Measurements from ENCODE around the gene DHDH. TPM values are rescaled to one million over a fixed set of nuclear protein-coding genes. Genes with fewer than 3 reads are reported as not detected.

The DHDH gene
- total RNA-seq, 4 donors from 2014 or later = not detected

DNA sequence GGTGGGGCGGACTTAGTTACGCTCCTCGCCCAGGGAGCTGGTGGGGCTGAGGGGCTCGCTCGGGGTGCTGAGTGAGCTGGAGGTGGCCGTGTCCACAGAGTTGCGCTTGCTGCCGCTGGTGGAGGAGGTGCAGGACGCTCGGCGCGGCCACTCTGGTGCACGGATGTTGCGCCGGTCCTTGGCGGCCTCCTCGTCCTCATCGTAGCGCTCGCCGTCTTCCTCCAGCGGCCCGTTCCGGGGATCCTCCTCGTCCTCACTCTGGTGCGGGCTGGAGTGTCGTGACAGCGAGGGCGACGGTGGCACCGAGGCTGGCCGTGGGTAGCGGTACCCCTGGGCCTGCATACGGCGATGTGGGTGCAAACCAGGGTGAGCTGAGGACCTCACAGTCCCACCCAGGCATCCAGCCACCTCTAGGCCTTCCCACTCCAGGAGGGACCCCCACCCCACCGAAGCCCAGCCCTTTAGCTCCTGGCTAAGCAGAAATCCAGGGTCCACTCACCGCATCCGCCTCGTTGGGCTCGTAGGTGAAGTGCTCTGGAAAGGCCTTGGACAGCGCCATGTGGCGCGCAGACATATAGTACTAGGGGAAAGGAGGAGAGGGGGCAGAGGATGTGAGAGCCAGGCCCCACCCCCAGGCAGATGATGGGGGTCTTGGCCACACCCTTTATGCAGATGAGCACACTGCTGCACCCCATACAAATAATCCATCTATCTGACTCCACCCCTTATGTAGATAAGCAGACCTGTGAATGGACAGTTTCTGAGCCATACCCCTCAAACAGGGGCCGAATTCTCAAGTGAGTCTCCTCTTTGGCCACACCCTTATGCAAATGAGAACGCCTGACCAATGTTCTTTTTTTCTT, 36.0 kb downstream of the DHDH start:
- ATAC-seq (ENCODE audit: low FRiP score) (no peak), DNase-seq (ENCODE audit: low spot score) (no peak)
- TF ChIP-seq, protein P1, sequence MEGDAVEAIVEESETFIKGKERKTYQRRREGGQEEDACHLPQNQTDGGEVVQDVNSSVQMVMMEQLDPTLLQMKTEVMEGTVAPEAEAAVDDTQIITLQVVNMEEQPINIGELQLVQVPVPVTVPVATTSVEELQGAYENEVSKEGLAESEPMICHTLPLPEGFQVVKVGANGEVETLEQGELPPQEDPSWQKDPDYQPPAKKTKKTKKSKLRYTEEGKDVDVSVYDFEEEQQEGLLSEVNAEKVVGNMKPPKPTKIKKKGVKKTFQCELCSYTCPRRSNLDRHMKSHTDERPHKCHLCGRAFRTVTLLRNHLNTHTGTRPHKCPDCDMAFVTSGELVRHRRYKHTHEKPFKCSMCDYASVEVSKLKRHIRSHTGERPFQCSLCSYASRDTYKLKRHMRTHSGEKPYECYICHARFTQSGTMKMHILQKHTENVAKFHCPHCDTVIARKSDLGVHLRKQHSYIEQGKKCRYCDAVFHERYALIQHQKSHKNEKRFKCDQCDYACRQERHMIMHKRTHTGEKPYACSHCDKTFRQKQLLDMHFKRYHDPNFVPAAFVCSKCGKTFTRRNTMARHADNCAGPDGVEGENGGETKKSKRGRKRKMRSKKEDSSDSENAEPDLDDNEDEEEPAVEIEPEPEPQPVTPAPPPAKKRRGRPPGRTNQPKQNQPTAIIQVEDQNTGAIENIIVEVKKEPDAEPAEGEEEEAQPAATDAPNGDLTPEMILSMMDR (IDR thresholded peaks at IDR 0.05) = no peak

DNA sequence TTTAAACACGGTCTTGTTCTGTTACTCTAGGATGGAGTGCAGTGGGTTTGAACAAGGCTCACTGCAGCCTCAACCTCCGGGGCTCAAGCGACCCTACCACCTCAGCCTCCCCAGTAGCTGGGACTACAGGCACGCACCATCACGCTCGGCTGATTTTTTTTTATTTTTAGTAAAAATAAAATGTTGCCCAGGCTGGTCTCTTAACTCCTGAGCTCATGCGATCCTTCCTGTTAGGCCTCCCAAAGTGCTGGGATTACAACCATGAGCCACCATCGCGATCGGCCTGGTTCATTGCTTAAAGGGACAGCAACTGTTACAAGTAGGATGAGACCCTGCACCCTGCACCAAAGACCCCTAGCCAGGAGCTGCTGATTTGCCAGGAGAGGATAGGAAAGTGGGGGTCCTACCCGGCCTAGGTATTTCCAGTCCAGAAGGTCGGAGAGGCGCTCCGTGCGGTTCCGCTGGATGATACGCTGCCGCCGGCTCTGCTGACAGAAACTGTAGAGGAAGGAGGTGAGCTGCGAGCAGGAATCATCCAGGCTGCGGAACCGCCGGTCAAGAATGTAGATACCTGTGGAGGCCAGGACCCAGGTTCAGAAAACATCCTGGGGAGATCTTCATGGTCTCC, 36.8 kb downstream of the DHDH start:
- ATAC-seq (ENCODE audit: low FRiP score) = no peak
- no peak for DNase-seq (ENCODE audit: low spot score)
- TF ChIP-seq, protein P1 (IDR thresholded peaks at IDR 0.05) = no peak

DNA sequence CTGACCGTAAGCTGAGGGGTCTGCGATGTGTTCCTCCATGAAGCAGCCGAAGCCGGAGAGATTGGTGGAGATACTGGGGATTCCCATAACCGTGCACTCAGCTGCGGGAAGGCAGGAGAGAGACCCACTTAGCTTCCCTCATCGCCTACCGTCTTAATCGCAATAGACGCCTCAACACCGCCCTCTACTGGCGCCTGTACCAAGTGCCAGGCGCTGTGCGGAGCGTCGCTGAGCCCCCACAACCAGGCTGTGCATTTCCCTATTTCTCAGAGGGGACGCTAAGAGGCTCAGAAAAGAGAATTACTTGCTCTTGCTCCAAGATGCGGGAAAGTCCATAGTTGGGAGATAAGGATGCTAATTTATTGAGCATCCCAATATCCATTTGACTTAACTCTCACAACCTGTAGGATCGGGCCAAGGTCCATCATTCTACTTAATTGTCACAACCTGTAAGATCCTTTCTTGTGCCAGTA, 37.5 kb downstream of the DHDH start:
- ATAC-seq (ENCODE audit: low FRiP score) (peak; percentile 37), DNase-seq (ENCODE audit: low spot score) (peak; percentile 94)
- TF ChIP-seq, protein P1 (IDR thresholded peaks at IDR 0.05) = peak in 1 of 3 donors; percentile 82

DNA sequence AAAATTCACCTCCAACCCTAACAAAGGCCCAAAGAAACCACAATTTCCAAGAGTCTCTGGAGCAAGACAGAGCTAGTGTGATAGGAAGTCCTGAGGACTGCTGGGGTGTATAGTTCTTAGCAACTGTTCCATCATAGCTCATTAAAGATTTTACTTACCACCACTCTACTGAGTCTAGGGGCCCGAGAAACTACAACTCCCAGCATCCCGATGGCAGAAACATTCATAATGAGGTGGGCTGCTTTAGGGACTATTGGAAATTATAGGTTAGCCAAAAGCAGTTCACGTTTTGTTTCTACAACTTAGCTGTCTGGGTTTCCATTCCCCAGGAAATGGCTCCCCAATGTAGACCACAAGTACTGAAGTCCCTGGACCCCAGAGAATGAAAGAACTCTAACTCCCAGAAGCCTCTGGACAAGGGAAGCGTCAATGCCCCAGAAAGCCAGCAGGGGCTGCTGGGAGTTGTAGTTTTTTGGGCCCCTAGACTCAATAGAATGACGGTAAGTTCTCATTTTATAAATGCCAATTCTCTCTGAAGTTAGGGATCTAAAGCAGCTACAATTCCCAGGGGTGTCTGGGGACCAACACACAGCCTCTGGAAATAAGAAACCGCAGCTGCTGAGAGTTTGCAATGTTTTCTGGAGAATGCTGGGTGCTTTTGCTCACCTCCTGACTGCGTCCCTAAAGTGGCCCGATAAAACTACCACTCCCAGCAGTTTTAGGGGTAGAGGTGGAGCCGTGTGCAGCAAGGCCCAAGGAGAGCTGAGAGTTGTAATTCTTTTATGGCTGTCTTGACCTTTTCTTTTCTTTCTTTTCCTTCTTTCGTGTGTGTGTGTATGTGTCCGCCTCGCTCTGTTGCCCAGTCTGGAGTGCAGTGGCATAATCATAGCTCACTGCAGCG, 42.7 kb downstream of the DHDH start:
- TF ChIP-seq, protein P1 (IDR thresholded peaks at IDR 0.05) = no peak
- DNase-seq (ENCODE audit: low spot score) = no peak
- no peak for ATAC-seq (ENCODE audit: low FRiP score)

DNA sequence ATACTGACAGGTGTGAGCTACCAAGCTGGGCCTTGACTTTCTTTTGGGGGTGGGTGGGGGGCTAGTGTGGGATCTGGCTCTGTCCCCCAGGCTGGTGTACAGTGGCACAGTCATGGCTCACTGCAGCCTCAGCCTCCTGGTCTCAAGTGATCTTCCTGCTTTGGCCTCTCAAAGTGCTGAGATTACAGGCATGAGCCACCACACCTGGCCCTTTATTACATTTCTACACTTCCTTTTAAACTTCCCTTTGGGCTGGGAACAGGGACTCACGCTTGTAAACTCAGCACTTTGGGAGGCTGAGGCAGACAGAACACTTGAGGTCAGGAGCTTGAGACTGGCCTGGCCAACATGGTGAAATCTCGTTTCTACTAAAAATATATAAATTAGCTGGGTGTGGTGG, 43.6 kb downstream of the DHDH start:
- ATAC-seq (ENCODE audit: low FRiP score) (no peak), DNase-seq (ENCODE audit: low spot score) (no peak)
- TF ChIP-seq, protein P1 (IDR thresholded peaks at IDR 0.05) = no peak

DNA sequence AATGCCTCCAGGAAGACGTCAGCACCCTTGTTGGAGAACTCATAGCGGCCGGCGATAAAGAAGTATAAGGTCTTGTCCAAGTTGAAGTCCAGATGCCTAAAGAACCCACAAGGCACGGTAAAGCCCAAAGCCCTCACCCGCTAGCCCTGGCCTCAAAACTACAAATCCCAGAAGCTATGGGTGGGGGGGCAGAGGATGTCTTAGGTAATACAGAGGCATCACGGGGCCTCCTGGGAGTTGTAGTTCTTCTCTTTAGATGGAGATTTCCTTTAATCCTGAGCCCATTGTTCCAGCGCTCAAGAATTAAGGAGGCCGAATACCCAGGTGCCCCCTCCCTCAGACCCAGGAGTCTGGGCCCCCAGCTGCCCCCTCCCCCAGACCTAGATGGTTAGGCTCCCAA, 48.8 kb downstream of the DHDH start:
- TF ChIP-seq, protein P1 (IDR thresholded peaks at IDR 0.05) = no peak
- DNase-seq (ENCODE audit: low spot score) = no peak
- ATAC-seq (ENCODE audit: low FRiP score) = no peak

All from omental fat pad (tissue), 4 donors.